ENCODE results near the gene RPH3AL.
A peak's percentile ranks its signal among the peaks of the same experiment; 100 is the strongest.
"Not testable (repeated sequence)": the region's sequence is repeated elsewhere in the genome, so short reads cannot be mapped to it uniquely, and the experiment has no call there.

RPH3AL gene

GRCh38 chr17:376936-377863 lies 24.6 kb upstream of the RPH3AL start:
- Histone ChIP-seq H3K4me3 (ENCODE audit: low read length) (no peak overlapping the region), H3K36me3 (ENCODE audit: control insufficient read depth, insufficient read depth, low read length, severe bottlenecking) (no peaks in the 10 kb centered on the region), H3K27me3 (replicated peaks; ENCODE audit: control insufficient read depth, insufficient read depth, low read length) (peaks cover 20% of the 10 kb centered on the region), H3K4me1 (ENCODE audit: control insufficient read depth, insufficient read depth, low read length) (peaks cover 7% of the 10 kb centered on the region), H3K9ac (ENCODE audit: low read length) (no peak overlapping the region), H3K9me3 (ENCODE audit: control insufficient read depth, low read length) (no peaks in the 10 kb centered on the region)
- DNase-seq (ENCODE audit: low read depth) = peak; percentile 62

GRCh38 chr17:373613-374230 lies 21.1 kb upstream of the RPH3AL start:
- DNase-seq (ENCODE audit: low read depth) = no peak

GRCh38 chr17:372157-373152 lies 19.8 kb upstream of the RPH3AL start:
- H3K4me3 ChIP-seq (ENCODE audit: low read length) = no peak overlapping the region
- no peak for DNase-seq (ENCODE audit: low read depth)
- no peak overlapping the region for H3K9ac ChIP-seq (ENCODE audit: low read length)
- H3K9me3 ChIP-seq (ENCODE audit: control insufficient read depth, low read length) = peaks cover 13% of the 10 kb centered on the region
- H3K36me3 ChIP-seq (ENCODE audit: control insufficient read depth, insufficient read depth, low read length, severe bottlenecking) = no peaks in the 10 kb centered on the region
- H3K4me1 ChIP-seq (ENCODE audit: control insufficient read depth, insufficient read depth, low read length) = peaks cover 7% of the 10 kb centered on the region
- peaks cover 11% of the 10 kb centered on the region for H3K27me3 ChIP-seq (replicated peaks; ENCODE audit: control insufficient read depth, insufficient read depth, low read length)

More at GRCh38 chr17:373613-374230, 21.1 kb upstream of the RPH3AL start:
- Histone ChIP-seq H3K9me3 (ENCODE audit: control insufficient read depth, low read length) (peaks cover 1% of the 10 kb centered on the region), H3K9ac (ENCODE audit: low read length) (no peak overlapping the region), H3K36me3 (ENCODE audit: control insufficient read depth, insufficient read depth, low read length, severe bottlenecking) (no peaks in the 10 kb centered on the region), H3K4me3 (ENCODE audit: low read length) (no peak overlapping the region), H3K27me3 (replicated peaks; ENCODE audit: control insufficient read depth, insufficient read depth, low read length) (peaks cover 8% of the 10 kb centered on the region), H3K4me1 (ENCODE audit: control insufficient read depth, insufficient read depth, low read length) (peaks cover 7% of the 10 kb centered on the region)

- H3K4me1 ChIP-seq (ENCODE audit: control insufficient read depth, insufficient read depth, low read length) = peaks cover under 1% of the 10 kb centered on the region
- no peak overlapping the region for H3K9ac ChIP-seq (ENCODE audit: low read length)
- DNase-seq (ENCODE audit: low read depth) = no peak
- no peaks in the 10 kb centered on the region for H3K36me3 ChIP-seq (ENCODE audit: control insufficient read depth, insufficient read depth, low read length, severe bottlenecking)
- peaks cover 16% of the 10 kb centered on the region for H3K9me3 ChIP-seq (ENCODE audit: control insufficient read depth, low read length)
- no peak overlapping the region for H3K4me3 ChIP-seq (ENCODE audit: low read length)
- peaks cover 11% of the 10 kb centered on the region for H3K27me3 ChIP-seq (replicated peaks; ENCODE audit: control insufficient read depth, insufficient read depth, low read length)
Measured at GRCh38 chr17:371583-371982, 19.0 kb upstream of the RPH3AL start.

GRCh38 chr17:367656-368055 lies 15.0 kb upstream of the RPH3AL start:
- DNase-seq (ENCODE audit: low read depth); H3K4me1 ChIP-seq (ENCODE audit: control insufficient read depth, insufficient read depth, low read length); H3K4me3 ChIP-seq (ENCODE audit: low read length); H3K36me3 ChIP-seq (ENCODE audit: control insufficient read depth, insufficient read depth, low read length, severe bottlenecking); H3K9ac ChIP-seq (ENCODE audit: low read length): not testable (repeated sequence)
- Histone ChIP-seq H3K9me3 (ENCODE audit: control insufficient read depth, low read length) (peaks cover 16% of the 10 kb centered on the region), H3K27me3 (replicated peaks; ENCODE audit: control insufficient read depth, insufficient read depth, low read length) (peaks cover 17% of the 10 kb centered on the region)

GRCh38 chr17:366657-367615 lies 14.3 kb upstream of the RPH3AL start:
- H3K36me3 ChIP-seq (ENCODE audit: control insufficient read depth, insufficient read depth, low read length, severe bottlenecking); DNase-seq (ENCODE audit: low read depth); H3K9ac ChIP-seq (ENCODE audit: low read length); H3K4me1 ChIP-seq (ENCODE audit: control insufficient read depth, insufficient read depth, low read length); H3K4me3 ChIP-seq (ENCODE audit: low read length): not testable (repeated sequence)
- H3K9me3 ChIP-seq (ENCODE audit: control insufficient read depth, low read length) = peaks cover 16% of the 10 kb centered on the region
- peaks cover 13% of the 10 kb centered on the region for H3K27me3 ChIP-seq (replicated peaks; ENCODE audit: control insufficient read depth, insufficient read depth, low read length)

- Histone ChIP-seq H3K36me3 (ENCODE audit: control insufficient read depth, insufficient read depth, low read length, severe bottlenecking) (no peaks in the 10 kb centered on the region), H3K9me3 (ENCODE audit: control insufficient read depth, low read length) (peaks cover 16% of the 10 kb centered on the region), H3K4me1 (ENCODE audit: control insufficient read depth, insufficient read depth, low read length) (no peaks in the 10 kb centered on the region), H3K9ac (ENCODE audit: low read length) (no peak overlapping the region), H3K4me3 (ENCODE audit: low read length) (no peak overlapping the region), H3K27me3 (replicated peaks; ENCODE audit: control insufficient read depth, insufficient read depth, low read length) (peaks cover 13% of the 10 kb centered on the region)
- DNase-seq (ENCODE audit: low read depth) = no peak
Measured at GRCh38 chr17:364766-365165, 12.2 kb upstream of the RPH3AL start.

- no peak overlapping the region for H3K4me3 ChIP-seq (ENCODE audit: low read length)
- H3K4me1 ChIP-seq (ENCODE audit: control insufficient read depth, insufficient read depth, low read length) = no peaks in the 10 kb centered on the region
- DNase-seq (ENCODE audit: low read depth) = no peak
- peaks cover 16% of the 10 kb centered on the region for H3K9me3 ChIP-seq (ENCODE audit: control insufficient read depth, low read length)
- peaks cover 13% of the 10 kb centered on the region for H3K27me3 ChIP-seq (replicated peaks; ENCODE audit: control insufficient read depth, insufficient read depth, low read length)
- no peaks in the 10 kb centered on the region for H3K36me3 ChIP-seq (ENCODE audit: control insufficient read depth, insufficient read depth, low read length, severe bottlenecking)
- H3K9ac ChIP-seq (ENCODE audit: low read length) = no peak overlapping the region
Measured at GRCh38 chr17:364308-364707, 11.7 kb upstream of the RPH3AL start.

GRCh38 chr17:362721-363120 lies 10.1 kb upstream of the RPH3AL start:
- H3K4me1 ChIP-seq (ENCODE audit: control insufficient read depth, insufficient read depth, low read length) = no peaks in the 10 kb centered on the region
- H3K9ac ChIP-seq (ENCODE audit: low read length) = no peak overlapping the region
- peaks cover 19% of the 10 kb centered on the region for H3K27me3 ChIP-seq (replicated peaks; ENCODE audit: control insufficient read depth, insufficient read depth, low read length)
- peaks cover 5% of the 10 kb centered on the region for H3K9me3 ChIP-seq (ENCODE audit: control insufficient read depth, low read length)
- no peak for DNase-seq (ENCODE audit: low read depth)
- H3K36me3 ChIP-seq (ENCODE audit: control insufficient read depth, insufficient read depth, low read length, severe bottlenecking) = no peaks in the 10 kb centered on the region
- H3K4me3 ChIP-seq (ENCODE audit: low read length) = no peak overlapping the region

- Histone ChIP-seq H3K27me3 (replicated peaks; ENCODE audit: control insufficient read depth, insufficient read depth, low read length) (peaks cover 14% of the 10 kb centered on the region), H3K4me1 (ENCODE audit: control insufficient read depth, insufficient read depth, low read length) (no peaks in the 10 kb centered on the region), H3K4me3 (ENCODE audit: low read length) (no peak overlapping the region), H3K36me3 (ENCODE audit: control insufficient read depth, insufficient read depth, low read length, severe bottlenecking) (no peaks in the 10 kb centered on the region), H3K9me3 (ENCODE audit: control insufficient read depth, low read length) (no peaks in the 10 kb centered on the region), H3K9ac (ENCODE audit: low read length) (no peak overlapping the region)
- DNase-seq (ENCODE audit: low read depth) = no peak
Measured at GRCh38 chr17:360092-360750, 7.6 kb upstream of the RPH3AL start.
